Endometrial microvascular endothelial cells (primary cell): ENCODE measurements around the gene PLEKHN1. TPM values are rescaled to one million over a fixed set of nuclear protein-coding genes. Genes with fewer than 3 reads are reported as not detected.

ENCODE experiments used
- in situ Hi-C: cut with HindIII; loops from 2 replicates; pipeline ENCODE4 v1.10.0; 2017; ENCODE audit warnings: low sequenced_read_pairs, low pct_unique_long_range_greater_than_20kb; ENCODE audit errors: inconsistent ontology term
- total RNA-seq: library from RNA; depleted of rRNA; stranded (reverse); fragments of >200 nt; gene quantifications from one replicate; pipeline ENCODE4 v1.2.3, GENCODE V29; 2015; ENCODE audit errors: inconsistent ontology term

PLEKHN1 gene
- total RNA-seq, 1 donor from 2014 or later = 0.56 TPM

GRCh38 chr1:928825-929661, 37.2 kb upstream of the PLEKHN1 start:
- in situ Hi-C loops = no loop called here

DNA sequence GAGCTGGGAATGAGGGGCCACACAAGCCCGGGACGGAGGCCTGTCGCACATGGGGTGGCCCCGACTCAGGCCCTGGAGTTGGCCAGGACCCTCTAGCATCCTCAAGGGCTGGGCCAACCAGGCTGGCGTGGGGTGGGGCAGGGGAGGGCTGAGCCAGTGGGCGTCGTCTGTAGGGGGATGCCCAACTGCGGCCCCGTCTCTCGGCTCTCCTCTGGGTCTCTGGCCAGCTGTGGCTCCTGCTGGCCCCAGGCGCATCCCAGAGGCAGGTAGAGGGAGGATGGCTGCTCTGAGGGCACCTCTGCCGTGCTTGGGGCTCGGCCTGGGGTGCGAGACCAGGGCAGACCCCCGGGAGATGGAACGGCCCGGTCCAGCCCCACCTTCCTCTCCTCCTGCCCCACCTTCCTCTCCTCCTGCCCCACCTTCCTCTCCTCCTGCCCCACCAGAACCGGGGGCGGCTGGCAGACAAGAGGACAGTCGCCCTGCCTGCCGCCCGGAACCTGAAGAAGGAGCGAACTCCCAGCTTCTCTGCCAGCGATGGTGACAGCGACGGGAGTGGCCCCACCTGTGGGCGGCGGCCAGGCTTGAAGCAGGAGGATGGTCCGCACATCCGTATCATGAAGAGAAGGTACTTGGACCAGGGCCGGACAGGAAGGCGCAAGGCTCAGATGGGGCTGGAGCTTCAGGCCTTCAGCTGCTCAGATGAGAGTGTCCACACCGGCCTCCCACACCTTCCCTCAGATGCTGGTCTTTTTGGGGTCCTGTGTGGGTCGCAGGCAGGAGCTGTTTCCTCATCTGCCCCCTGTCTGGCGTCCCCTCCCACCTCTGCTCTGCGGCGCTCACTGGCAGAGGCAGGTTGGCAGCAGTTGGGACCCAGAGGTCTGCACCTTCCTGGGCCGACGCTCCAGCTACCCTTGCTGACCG, 36.3 kb upstream of the PLEKHN1 start:
- in situ Hi-C loops = no loop called here

DNA sequence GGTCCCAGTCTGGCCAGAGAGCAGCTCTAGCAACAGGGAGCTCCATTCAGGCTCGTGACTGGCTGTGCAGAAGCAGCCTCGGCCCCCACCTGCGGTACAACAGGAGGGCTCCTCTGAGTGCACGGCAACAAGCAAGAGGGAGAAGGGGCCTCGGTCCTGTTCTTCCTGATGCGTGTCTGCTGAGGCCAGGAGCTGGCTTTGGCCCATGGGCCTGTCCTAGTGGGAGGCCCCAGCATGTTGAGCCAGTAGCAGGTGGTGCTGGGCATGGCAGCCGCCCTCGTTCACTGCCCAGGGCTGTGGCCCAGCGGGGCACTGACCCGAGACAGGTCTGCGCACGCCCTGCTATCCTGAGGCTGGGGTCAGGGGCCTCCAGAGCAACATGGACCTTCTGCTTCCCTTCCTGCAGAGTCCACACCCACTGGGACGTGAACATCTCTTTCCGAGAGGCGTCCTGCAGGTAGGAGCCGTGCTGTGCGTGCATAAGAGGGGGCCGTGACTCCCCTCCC, 35.6 kb upstream of the PLEKHN1 start:
- in situ Hi-C loops = no loop called here

DNA sequence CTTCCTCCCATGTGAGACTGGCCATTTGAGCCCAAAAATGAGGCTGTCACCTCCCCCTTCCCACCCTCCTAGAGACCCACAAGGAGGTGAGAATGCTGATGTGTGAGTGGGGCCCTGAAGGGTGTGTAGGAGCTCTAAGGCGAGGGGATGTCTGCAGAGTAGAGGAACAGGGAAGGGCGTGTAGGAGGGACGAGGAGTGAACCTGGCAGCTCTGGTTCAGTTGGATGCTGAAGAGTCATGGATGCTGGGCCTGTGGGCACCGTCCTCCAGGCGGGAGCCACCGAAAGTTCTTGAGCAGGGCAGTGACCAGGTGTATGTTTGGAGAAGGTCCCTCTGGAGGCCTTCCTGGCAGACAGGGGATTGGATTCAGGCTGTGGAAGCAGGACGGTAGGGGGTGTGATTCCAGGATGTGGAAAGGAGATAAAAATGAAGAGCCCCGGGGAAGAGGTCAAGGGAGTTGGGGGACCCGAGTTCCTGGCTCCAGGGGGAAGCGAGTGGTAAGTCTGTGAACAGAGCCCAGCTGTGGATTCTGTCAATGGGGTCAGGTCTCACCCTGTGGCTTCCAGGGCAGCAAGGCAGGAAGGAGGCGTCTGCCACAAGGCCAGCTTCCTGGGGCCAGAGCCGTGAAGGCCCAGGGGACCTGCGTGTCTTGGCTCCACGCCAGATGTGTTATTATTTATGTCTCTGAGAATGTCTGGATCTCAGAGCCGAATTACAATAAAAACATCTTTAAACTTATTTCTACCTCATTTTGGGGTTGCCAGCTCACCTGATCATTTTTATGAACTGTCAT, 34.7 kb upstream of the PLEKHN1 start:
- in situ Hi-C loops = no loop called here

DNA sequence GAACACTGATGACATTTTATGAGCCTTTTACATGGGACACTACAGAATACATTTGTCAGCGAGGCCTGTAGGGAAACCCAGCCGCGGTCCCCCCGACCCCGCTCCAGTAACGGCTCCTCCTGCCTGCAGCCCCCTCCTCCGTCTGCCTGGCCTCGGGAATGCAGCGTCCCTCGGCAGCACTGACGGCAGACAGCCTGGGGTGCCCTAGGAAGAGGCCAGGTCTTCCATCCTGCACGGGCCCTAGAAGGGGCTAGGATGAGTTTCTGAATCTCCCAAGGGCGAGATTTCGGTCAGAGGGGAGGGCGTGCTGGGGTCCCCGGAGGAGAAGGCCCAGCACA, 34.1 kb upstream of the PLEKHN1 start:
- in situ Hi-C loops = no loop called here

- in situ Hi-C loops = no loop called here
Observed at GRCh38 chr1:932776-933602, 33.3 kb upstream of the PLEKHN1 start.

GRCh38 chr1:933603-933940, 32.7 kb upstream of the PLEKHN1 start:
- in situ Hi-C loops = no loop called here

GRCh38 chr1:934991-935750, 31.1 kb upstream of the PLEKHN1 start:
- in situ Hi-C loops = no loop called here

- in situ Hi-C loops = no loop called here
Observed at GRCh38 chr1:935751-936231, 30.5 kb upstream of the PLEKHN1 start.

DNA sequence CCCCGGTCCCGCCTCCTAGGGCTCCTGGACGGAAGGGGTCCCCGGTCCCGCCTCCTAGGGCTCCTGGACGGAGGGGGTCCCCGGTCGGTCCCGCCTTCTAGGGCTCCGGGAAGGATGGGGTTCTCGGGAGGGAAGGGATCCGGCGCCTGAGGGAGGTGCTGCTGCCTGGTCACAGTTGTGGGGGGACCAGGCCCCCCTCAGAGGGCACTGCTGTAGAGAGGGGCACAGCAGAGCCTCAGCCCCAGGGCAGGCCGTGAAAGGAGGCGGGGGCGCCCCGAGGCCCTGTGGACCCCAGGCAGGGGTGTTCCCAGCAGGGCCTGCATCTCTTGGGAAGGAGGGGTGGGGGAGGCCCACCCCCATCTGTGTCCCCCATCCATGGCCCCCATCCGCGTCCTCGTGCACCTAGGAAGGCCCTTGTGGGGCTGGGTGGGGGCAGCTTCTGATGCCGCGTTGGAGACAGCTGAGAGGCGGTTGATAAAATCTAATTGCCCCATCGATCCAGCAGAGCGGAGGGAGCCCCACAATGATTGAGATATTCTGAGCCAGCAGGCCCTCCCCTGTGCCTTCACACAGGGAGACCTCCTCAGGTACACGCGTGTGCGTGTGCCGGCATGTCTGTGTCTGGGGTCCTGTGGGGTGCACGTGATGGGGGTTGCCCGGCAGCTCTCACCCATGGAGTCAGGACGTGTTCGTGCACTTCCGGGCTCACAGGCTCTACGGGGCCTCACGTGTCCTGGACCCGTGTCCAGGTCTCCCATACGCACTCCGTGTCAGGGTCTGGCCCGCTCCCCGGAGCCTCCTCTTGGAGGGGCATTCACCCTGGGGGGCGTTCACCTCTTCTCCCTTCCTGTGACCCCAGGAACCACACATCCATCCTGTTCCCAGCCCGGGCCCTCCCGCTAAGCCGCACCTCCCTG, 29.7 kb upstream of the PLEKHN1 start:
- in situ Hi-C loops = no loop called here

- in situ Hi-C loops = no loop called here
Observed at GRCh38 chr1:937521-937920, 28.8 kb upstream of the PLEKHN1 start.

- in situ Hi-C loops = no loop called here
Observed at GRCh38 chr1:938088-938683, 28.1 kb upstream of the PLEKHN1 start.

GRCh38 chr1:938711-939489, 27.4 kb upstream of the PLEKHN1 start:
- in situ Hi-C loops = no loop called here

DNA sequence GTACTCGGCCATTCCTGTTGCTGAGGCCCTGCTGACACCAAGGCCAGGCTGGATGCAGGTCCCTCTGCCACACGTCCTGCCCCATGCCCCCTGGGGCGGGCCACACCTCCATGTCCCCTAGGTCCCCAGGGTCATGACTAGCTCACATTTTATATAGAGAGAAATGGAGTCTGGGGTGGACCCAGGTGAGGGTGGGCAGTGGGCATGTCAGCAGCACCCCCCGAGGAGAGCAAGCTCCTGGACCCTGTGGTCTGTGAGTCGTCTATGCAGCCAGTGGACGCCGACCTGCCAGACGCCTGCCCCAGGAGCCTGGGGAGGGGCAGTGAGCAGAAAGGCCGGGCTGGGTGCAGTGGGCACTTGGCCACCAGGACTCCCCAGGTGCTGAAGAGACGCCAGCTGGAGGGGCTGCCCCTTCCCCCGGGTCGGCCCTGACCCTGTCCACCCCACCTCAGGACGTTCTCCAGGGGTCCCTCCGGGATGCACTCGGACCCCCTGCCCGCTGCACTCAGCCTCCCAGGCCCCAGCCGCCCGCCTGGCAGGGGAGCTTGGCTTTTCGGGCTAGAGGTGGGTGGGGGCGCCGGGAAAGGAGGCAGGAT, 26.7 kb upstream of the PLEKHN1 start:
- in situ Hi-C loops = no loop called here
